Prostate gland (tissue), 2 donors: ENCODE data around the gene ADAMTS1. TPM values are rescaled to one million over a fixed set of nuclear protein-coding genes. Genes with fewer than 3 reads are reported as not detected.

Experiments used
- total RNA-seq, 2 donors: library from RNA; depleted of rRNA; stranded (reverse); fragments of >200 nt; gene quantifications; one replicate each; pipeline ENCODE4 v1.1.0, GENCODE V29; 2016

ADAMTS1 gene
- total RNA-seq, 2 donors from 2014 or later, result 19.4 to 110 TPM

Other genes starting within 250 kb of the ADAMTS1 start
- gene ADAMTS5, start 121.7 kb upstream of the ADAMTS1 start, total RNA-seq, result 1 to 10 TPM; 3.0 TPM